HG03565 (cell line): ENCODE data around the gene CEP41.

ENCODE experiments used
- ATAC-seq: cut with Tn5 transposase; IDR thresholded peaks from one replicate; pipeline ENCODE4 v1.9.1; 2021; ENCODE audit warnings: mild to moderate bottlenecking, moderate library complexity; ENCODE audit not compliant: unreplicated experiment

CEP41 gene

DNA sequence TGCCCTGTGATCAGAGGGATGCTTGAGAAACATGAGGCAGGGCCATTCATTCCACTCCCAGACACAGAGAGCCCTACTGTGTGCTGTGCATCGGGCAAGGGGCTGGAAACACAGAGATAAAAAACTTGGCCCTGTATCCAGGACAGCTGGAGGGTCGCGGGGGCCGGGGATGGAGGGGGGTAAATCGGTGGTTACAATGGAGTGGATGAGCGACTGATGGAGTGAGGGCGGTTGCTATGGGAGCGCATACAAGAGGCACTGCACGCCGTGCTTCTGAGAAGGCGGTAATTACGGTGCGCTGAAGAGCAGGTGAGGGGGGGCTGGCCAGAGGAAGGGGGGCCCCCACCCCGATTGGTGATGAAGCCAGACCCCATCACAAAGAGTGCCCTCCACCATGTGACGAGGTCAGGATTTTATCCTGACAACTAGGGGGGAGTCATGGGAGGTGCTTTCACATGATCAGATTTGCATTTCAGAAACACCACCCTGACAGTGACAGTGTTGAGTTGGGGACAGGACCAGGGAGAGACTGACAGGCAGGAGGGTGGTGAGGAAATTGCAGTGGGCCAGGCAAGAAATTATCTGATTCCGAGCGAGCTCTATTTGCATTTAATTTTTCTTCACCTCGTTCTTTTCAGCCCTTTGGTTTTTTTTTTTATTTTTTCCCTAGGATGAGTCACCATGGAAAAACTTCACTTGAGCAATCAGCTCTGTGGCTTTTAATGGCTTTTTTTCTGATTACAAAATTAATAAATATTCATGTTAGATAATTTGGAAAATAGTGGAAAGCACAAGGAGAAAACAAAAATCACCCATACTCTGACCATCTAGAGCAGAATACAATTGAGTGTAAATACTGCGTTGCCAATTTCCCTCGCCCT is 88.4 kb downstream of the CEP41 start:
- no peak for ATAC-seq

DNA sequence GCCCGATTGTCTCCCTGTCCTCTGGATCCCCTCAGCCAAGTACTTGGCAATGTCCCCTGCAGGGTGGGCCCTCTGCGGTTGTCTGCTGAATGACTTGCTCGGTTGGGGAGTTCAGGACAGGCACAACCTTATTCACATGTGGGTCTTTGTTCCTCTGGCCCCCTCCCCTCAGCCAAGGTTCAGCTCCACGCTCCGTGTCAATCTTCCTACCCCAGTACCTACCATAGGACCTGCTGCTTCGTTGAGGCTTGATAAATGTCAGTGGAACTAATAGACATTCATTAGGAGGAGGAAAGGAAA is 89.1 kb downstream of the CEP41 start:
- ATAC-seq, result no peak

DNA sequence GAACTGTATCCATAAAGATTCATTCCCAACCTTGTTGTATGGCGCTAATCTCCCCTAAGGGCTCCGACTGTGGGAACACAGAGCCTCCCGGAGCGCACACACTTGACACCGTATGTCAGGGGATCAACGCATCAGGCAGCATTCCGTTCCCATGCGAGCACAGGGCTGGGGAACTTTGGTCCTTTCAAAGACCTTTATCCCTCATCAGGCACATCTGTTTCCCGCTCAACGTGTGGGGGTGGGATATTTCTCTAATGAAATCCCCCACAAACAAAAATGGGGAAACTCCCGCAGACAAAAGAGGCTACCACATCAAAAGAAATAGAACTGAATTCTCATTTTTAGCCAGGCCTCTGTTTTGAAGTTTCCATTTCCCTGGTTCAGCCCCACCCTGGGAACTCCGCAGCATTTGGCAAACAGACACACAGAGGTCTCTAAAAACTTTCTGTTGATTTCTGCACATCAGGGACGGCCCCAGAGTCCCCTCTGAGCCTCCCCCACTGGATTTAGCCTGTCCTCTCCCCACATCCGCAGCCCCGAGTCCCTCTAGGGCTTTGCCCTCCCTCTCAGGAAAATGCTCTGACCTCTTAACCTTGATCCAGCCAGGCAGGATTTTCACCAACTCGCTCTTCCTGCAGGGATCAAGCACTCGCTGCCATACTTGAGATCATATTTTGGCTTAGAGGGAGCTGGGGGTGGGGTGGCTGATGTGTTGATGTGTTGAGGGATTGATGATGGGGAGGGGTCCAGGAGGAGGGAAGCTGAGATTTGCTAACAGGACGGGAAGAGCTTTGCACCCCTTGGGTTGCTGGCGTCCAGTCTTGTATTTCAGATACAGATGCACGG is 89.6 kb downstream of the CEP41 start:
- no peak for ATAC-seq

DNA sequence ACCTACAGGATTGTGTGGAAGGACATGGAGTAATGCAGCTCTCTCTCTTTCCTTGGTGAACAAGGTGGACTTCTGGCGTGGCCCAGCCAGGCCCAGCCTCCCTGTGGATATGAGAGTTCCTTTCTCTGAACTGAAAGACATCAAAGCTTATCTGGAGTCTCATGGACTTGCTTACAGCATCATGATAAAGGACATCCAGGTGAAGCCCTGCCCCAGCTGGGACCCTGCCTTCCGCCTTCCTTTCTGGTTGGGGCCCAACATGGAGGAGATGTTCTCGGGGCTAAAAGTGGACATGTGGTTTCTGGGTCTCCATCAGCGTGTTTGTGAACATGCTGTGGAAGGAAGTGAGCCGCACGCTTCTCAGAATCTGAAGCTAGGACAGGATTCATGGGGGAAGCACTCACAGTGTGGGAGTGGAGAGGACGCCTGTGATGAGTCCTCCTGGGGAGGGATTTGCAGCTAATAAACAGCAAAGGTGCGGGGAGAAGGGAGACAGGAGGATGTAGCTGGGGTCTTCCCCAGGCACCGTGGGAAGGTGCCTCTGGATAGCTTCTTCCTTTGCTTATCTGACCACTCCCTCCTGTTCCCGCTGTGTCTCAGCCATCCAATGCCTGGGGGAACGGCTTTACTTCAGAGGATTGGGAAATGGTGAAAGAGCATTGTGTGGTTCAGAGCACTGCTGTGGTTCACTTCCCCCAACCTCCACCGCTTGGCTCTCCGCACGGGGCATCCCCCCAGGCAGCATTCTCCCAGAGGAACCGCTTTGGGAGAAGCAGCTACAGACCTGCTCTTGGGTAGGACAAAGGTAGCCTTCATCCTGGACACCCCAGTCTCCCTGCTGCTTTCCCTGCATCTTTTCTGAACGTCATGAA is 90.7 kb downstream of the CEP41 start:
- ATAC-seq, result no peak

DNA sequence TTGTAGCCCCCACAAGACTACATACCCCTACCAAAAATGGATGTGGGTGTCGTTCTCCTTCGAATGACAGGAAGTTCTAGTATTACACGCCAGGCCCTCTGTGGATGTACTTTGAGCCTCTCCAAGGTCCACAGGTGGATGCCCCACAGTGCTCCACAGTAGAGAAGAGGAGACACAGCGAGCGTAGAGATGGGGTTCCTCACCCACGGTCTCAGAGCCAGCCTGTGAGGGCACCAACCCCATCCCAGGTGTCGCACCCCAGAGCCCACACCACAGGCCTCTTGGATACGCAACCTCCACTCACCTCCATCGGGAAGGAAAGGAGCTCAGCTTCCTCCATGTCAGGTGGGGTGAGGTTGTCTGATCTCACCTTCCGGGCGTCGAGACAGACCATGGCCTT is 93.9 kb downstream of the CEP41 start:
- no peak for ATAC-seq

DNA sequence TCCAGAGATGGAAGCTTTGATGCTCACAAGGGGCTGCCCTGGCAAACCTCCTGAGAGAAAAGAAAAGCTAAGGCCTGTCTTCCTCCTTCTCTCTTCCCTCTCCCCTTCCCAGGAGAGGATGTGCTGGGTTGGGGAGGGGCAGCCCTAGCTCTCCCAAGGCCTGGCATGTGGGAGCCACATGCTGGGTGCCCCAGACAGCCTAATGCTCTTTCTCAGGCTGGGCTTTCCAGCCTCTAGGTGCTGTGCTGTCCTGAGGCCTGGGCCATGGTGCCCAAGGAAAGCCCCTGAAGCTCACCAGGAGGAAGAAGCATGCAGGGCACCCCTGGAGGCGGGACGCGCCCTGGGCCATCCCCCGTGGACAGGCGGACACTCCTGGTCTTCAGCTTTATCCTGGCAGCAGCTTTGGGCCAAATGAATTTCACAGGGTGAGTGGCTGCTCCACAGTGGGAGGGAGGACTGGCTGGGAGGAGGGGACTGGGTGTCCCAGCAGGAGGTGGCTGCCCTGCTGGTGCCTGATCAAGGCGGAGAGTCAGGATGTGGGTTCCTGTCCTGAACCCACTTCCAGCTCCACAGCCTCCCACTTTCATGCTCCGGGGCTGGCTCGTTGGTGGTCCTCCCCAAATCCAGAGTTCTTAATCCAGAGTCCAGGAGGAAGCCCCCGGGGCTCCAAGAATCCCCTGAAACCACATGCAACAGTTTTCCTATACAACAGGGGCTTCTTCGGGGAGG is 94.5 kb downstream of the CEP41 start:
- ATAC-seq, result no peak

DNA sequence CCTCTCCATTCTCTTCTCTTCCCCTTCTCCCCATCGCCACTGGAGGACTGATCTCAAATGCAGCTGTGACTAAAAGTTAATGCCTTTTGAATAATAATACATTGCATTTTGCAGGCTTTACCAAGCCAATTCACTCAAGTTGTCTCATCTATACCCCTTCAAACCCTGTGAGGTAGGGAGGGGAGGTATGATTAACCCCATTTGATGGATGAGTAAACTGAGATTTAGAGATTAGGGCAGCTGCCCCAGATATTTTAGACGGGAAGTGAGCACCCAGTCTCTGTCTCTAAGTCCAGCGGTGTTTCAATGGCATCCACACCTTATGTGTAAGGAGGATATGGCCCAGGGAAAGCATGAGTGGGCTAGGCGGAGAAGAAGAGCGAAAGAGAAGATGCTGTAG is 95.1 kb downstream of the CEP41 start:
- ATAC-seq, result no peak

DNA sequence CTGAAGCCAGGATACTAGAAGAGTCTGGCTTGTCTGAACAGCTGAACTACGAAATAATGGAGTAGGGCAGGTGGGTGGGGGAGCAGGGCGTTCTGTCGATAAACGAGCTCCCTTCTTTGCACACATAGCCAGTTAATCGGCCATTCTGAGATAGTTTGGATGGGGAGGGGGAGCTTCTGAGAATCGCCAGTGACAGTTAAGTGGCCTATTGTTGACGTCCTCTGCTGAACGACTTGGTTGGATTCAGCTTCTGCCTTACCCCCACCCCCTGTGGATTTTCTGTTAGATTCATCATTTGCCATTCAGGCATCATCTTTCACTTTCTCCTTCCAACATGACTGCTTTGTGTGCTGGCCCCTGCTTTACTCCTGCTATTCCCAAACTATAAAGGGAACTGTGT is 95.7 kb downstream of the CEP41 start:
- no peak for ATAC-seq

DNA sequence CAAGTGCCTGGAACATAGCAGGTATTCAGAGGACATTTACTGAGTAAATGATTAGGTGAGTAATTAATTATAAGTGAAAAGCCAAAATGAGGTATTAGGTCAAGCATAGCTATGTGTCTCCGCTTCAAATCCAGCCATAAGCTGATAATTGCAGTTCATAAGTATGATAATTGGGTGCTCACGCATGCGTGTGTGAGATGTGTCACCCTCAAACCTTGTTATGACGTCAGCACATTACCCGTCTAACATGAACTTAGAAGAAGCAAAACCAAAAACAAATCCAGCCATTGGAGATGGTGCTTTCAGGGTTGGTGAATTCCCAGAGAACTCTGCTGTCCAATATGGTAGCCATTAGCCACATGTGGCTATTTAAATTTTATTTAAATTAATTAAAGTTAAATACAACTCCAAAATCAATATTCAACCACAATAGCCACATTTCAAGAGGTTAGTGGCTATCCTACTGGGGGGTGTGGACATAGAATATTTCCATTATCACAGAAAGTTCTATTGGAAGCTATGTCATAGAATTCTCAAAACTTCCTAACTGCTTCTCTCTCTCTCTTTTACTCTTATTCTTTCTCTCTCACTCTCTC is 96.4 kb downstream of the CEP41 start, which contains the start of gene CPA5:
Gene CPA5 (plus strand): TSS at position 546 of the 596 bp plus-strand sequence. CDS start 1,670 bp downstream, outside the sequence.
- ATAC-seq, result no peak
